ENCODE measurements around the gene TLX1. TPM values are rescaled to one million over a fixed set of nuclear protein-coding genes. Genes with fewer than 3 reads are reported as not detected.

Gene TLX1
- total RNA-seq, 2 experiments from 2014 or later = not detected

DNA sequence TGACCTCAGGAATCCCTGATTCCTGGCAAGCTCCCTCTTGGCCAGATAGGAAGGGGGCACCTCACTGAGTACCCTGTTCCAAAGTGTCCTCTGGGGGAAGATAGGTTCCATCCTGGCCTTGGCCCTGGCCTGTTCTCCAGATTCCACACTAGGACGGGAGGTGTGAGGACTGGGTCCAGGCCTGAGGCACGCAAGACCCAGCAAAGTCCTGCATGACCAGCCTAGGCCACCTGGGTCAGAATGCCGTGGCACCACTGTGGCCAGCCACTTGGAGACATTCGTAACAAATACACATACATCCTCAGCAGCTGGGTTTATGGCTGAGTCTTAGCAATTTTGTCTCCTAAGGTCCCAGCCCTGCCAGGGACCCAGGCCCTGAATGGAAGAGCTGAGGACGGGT is 23.3 kb upstream of the TLX1 start:
- ChIA-PET POLR2A (no interaction called here), CTCF (interaction anchor here (0.7 to 1.8 kb wide), 3 partner anchors 12 to 1838 kb away, joined by 3 to 8 read pairs (median 5); no protein-coding TSS in a partner anchor)

GRCh38 chr10:101110856-101111523 is 20.1 kb upstream of the TLX1 start:
- POLR2A ChIA-PET = no interaction called here
- CTCF ChIA-PET = no interaction called here

- ChIA-PET CTCF (no interaction called here), POLR2A (no interaction called here)
Observed at GRCh38 chr10:101111547-101111946, 19.6 kb upstream of the TLX1 start.

DNA sequence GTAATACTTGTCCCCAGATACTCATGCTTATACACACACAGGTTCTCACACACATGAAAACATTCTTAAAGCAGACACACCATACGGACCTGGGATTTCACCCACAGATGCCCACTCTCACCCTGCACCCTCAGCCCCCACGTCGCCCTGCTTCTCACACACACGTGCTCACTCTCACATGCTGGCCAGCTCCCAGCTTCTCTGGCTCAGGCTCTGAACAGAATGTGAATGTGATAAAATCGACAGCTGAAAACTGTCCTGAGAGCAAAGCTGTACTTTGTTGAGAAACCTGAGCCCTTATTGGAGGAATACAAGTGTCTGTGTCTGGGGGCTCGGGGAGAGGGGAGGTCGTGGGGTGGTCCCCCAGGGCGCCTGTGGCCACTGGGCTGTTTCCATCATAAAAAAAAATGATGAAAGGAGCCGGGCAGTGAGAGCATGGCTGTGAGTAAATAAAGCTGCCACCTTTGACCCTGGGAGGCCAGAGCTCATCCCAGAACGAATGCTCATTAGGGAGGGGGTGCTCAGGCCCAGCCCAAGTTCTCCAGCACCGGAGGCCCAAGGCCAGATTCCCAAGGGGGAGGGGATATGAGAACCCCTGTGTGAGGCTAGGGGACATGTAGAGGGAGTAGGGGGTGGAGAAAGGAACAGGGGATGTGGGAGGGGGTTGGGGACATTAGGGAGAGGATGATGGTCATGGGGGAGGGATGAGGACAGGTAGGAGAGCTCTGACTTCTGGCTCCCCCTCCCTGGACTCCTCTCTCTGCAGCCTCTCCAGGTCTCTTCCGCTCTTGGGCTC is 18.1 kb upstream of the TLX1 start:
- CTCF ChIA-PET = interaction anchor here (0.7 kb wide), 1 partner anchor 29 kb away, joined by 3 read pairs; no protein-coding TSS in a partner anchor
- POLR2A ChIA-PET = no interaction called here

GRCh38 chr10:101113890-101114403 is 17.2 kb upstream of the TLX1 start:
- CTCF ChIA-PET = interaction anchor here (0.6 kb wide), 1 partner anchor 28 kb away, joined by 3 read pairs; no protein-coding TSS in a partner anchor
- POLR2A ChIA-PET = no interaction called here

DNA sequence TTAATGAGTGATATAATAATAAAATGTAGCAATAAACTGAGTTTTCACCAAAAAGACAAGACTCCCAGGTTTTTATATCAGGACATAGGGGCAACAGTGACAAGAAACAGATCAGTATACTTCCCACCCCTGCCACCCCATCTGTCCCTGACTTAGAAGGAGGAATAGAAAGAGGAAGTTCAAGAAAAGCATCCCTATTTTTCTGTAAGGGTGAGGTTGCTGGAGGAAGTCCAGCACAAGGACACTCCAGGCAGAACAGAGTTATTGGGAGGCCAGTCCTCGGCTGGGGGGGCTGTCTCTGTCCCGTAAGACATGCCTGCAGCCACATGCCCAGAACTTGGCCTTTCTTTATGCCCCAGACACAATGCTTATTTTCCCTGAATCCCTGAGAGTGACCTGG is 16.5 kb upstream of the TLX1 start:
- CTCF ChIA-PET = interaction anchor here (1.0 kb wide), 1 partner anchor 54 kb away, joined by 3 read pairs; no protein-coding TSS in a partner anchor
- POLR2A ChIA-PET = no interaction called here

DNA sequence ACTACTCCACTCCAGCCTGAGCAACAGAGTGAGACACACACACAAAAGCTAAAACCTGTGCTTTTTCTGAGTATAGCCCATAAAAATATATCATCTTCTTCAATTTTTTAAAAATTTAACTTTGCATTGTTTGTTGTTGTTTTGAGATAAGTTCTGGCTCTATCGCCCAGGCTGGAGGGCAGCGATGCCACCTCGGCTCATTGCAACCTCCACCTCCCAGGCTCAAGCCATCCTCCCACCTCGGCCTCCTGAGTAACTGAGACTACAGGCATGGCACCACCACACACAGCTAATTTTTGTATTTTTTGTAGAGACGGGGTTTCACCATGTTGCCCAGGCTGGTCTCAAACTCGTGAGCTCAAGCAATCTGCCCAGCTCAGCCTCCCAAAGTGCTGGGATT is 14.3 kb upstream of the TLX1 start:
- POLR2A ChIA-PET = no interaction called here
- CTCF ChIA-PET = interaction anchor here (0.6 to 1.6 kb wide), 2 partner anchors 21 to 103 kb away, joined by 4 to 5 read pairs; no protein-coding TSS in a partner anchor

DNA sequence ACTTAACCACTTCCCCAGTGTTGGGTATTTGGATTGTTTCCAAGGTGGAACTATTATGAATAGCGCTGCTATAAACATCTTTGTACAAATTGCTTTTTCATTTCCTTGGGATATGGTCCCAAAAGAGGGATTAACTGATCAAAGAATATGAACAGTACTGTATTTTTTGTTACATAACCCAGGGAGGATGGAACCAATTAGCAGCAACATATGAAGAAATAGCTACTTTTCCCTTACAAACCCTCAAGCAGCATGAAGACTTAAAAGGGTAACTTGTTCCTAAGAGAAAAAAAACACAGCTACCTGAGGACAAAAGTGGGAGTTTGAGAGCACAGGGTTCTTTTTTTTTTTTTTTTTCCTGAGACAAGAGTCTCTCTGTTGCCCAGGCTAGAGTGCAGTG is 13.1 kb upstream of the TLX1 start:
- CTCF ChIA-PET = interaction anchor here (0.9 to 1.6 kb wide), 2 partner anchors 24 to 75 kb away, joined by 4 read pairs; no protein-coding TSS in a partner anchor
- POLR2A ChIA-PET = no interaction called here

DNA sequence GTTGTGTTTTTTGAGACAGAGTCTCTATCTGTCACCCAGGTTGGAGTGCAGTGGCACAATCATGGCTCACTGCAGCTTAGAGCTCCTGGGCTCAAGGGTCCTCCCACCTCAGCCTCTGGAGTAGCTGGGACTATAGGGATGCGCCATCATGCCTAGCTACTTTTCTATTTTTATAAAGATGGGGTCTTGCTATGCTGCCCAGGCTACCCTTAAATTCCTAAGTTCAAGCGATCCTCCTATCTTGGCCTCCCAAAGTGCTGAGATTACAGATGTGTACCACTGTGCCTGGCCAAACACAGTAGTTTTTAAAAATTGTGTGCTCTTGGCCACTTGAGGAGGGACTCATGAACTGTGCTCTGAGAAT is 10.6 kb upstream of the TLX1 start:
- POLR2A ChIA-PET = no interaction called here

GRCh38 chr10:101120884-101121653 is 10.0 kb upstream of the TLX1 start:
- POLR2A ChIA-PET = no interaction called here
- CTCF ChIA-PET = interaction anchor here (1.0 to 4.2 kb wide), 4 partner anchors 11 to 63 kb away, joined by 3 to 30 read pairs (median 4); no protein-coding TSS in a partner anchor

More for the DNA sequence above, 10.6 kb upstream of the TLX1 start:
- CTCF ChIA-PET = interaction anchor here (1.0 to 1.4 kb wide), 2 partner anchors 12 to 22 kb away, joined by 3 to 5 read pairs; no protein-coding TSS in a partner anchor

DNA sequence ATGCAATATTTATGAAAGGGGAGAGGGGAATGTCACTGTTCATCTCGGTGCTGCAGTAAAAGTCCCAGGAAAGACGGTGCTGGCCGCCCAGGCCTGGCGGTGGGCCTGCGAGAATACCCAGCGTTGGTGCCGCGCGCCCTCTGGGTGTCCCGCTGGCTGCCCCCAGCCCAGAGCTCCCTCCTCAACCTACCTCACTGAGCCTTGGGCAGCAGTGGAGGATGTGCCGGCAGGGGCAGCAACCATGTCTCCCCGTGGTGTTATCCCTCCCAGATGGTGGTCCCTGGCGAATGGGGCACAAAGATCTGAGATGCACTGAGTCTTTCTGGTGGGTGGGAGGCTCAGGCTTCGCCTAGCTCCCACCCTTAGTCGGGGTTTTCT is 9.5 kb upstream of the TLX1 start:
- ChIA-PET CTCF (interaction anchor here (1.0 to 4.2 kb wide), 2 partner anchors 21 to 63 kb away, joined by 3 to 30 read pairs; no protein-coding TSS in a partner anchor), POLR2A (no interaction called here)

- ChIA-PET POLR2A (no interaction called here), CTCF (interaction anchor here (0.8 to 4.2 kb wide), 8 partner anchors 12 to 169 kb away, joined by 3 to 30 read pairs (median 4); no protein-coding TSS in a partner anchor)
Observed at GRCh38 chr10:101122270-101123084, 8.6 kb upstream of the TLX1 start.

- ChIA-PET POLR2A (no interaction called here), CTCF (interaction anchor here (0.8 to 4.2 kb wide), 7 partner anchors 11 to 169 kb away, joined by 3 to 30 read pairs (median 4); no protein-coding TSS in a partner anchor)
Observed at GRCh38 chr10:101123085-101123814, 7.8 kb upstream of the TLX1 start.

DNA sequence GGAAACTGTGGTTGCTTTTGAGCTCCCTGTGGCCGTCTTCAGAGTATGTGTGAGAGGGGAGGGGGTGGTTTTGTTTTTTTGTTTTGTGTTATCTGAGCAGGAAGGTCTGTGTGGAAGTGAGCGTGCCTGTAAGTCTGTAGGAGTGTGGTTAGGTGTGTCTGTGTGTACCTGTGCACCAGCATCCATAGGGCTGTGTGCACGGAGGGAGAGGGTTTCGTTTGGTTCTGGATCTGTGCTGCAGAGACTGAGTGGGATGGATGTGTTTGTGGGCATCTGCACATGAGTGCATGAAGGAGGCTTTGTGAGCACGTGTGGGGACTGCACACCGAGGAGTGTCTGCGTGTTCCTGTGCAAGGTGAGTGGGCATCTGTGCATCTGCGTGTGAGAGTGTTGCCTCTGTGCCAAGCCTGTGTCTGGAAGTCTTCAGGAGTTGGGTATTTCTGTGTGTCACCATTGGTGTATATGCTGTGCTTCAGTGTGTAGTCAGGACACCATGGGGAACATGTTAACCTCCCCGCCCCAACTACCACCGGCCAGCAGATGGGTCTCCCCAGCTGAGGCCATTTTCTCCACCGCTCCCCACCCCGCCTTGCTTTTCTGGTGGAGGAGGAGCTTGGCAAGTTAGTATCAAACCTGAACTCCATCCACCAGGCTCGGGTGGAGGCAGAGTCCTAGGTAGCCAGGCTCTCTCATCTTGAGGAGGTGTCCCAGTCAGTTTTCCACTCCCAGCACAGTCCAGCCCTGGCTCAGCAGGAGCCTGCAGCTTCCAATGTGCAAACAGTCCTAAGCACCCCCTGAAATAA is 7.1 kb upstream of the TLX1 start:
- CTCF ChIA-PET = interaction anchor here (1.1 to 4.2 kb wide), 4 partner anchors 11 to 28 kb away, joined by 3 to 30 read pairs (median 6); no protein-coding TSS in a partner anchor
- POLR2A ChIA-PET = no interaction called here

- POLR2A ChIA-PET = no interaction called here
- CTCF ChIA-PET = interaction anchor here (2.2 to 4.2 kb wide), 2 partner anchors 17 to 29 kb away, joined by 7 to 30 read pairs; no protein-coding TSS in a partner anchor
Observed at GRCh38 chr10:101124933-101125332, 6.2 kb upstream of the TLX1 start.

DNA sequence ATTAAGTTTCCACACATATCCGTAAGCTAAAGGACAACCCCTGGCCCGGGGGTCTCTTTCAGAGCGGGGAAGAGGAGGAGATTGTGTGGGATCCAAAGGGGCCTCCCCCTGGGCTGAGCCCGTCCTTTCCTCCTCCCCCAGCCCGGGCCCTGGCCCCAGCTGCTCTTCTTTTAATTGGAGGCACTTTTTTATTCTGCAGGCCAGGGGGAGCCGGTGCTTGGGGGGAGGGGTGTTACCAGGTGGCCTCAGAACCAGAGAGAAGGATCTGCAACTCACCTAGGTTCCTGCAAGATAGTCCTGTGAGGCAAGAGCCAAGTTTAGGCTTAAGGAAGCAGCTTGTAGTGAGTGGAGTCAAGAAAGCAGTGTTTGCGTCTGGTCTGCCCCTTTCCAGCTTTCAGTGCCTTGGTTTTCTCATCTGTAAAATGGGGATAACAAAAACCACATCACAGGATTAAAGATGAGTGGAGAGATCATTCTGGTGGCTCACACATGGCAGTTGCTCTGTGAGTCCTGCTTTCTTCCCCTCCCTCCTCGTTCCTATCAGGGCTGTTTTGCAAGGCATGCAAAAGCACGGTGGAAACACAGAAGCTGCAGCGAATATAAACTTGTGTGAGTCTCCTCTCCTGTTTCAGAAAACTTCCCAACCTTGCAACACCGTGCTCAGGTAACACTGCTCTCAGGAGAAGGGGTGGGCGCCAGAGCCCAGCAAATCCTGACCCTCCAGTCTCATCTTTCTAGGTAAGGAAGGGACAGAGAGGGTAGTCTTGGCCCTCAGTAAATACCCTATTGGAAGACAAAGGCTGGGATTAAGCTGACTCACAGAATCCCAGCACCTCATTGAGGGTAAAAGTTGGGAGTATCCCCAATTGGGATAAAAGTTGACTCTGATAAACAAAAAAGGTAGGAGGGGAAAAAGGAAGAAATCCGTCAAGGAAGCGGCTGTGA is 4.1 kb upstream of the TLX1 start:
- CTCF ChIA-PET = interaction anchor here (0.6 to 2.2 kb wide), 5 partner anchors 15 to 65 kb away, joined by 3 to 7 read pairs (median 3); partner anchors contain the start of gene KAZALD1
- POLR2A ChIA-PET = no interaction called here
